ENCODE measurements around the gene OPA3. TPM values are rescaled to one million over a fixed set of nuclear protein-coding genes. Genes with fewer than 3 reads are reported as not detected.

Gene OPA3
- polyA plus RNA-seq, 1 donor (not counting 4 experiments of a cell fraction or from before 2014, with no cell fraction given): 11.9 TPM

- Histone ChIP-seq H3K4me2 (ENCODE audit: control insufficient read depth, extremely low read depth, insufficient read depth, low read depth, low read length) (no peak overlapping the region), H3K9me1 (ENCODE audit: control insufficient read depth, extremely low read depth, insufficient read depth, low read length) (no peaks in the 10 kb centered on the region), H2AFZ (ENCODE audit: control insufficient read depth, low read length) (no peak overlapping the region), H3K9me3 (ENCODE audit: control insufficient read depth, low read depth, low read length) (no peaks in the 10 kb centered on the region), H3K27ac (ENCODE audit: control insufficient read depth, insufficient read depth, low read length) (no peak overlapping the region), H3K27me3 (ENCODE audit: control insufficient read depth, extremely low read depth, insufficient read depth, low read length) (no peaks in the 10 kb centered on the region), H3K4me1 (ENCODE audit: control insufficient read depth, extremely low read depth, insufficient read depth, low read length) (no peaks in the 10 kb centered on the region), H3K9ac (ENCODE audit: control insufficient read depth, extremely low read depth, insufficient read depth, low read length) (no peak overlapping the region), H3K4me3 (ENCODE audit: control insufficient read depth in 2 of 3, extremely low read depth in 1 of 3, insufficient read depth in 2 of 3, low read depth in 1 of 3, low read length in 3 of 3) (no peak overlapping the region), H4K20me1 (ENCODE audit: control insufficient read depth, extremely low read depth, insufficient read depth, low read length) (no peaks in the 10 kb centered on the region), H3K79me2 (ENCODE audit: control insufficient read depth, insufficient read depth, low read length) (peaks cover 5% of the 10 kb centered on the region), H3K36me3 (ENCODE audit: control insufficient read depth in 2 of 2, extremely low read depth in 1 of 2, insufficient read depth in 2 of 2, low read length in 2 of 2) (peaks cover 2 to 7% of the 10 kb centered on the region in 2 experiments)
- DNase-seq (ENCODE audit: low read depth, low spot score) (no peak), FAIRE-seq (no peak)
- dilution Hi-C loops (cut with MboI; ENCODE audit: extremely low pct_ligation_motif_present, low sequenced_read_pairs): no loop called here
- TF ChIP-seq EZH2 (IDR thresholded peaks at IDR 0.05; ENCODE audit: low read length) (no peak), CTCF (optimal IDR thresholded peaks at IDR 0.05 in 1 of 3, IDR thresholded peaks at IDR 0.05 in 1 of 3, conservative IDR thresholded peaks at IDR 0.05 in 1 of 3; ENCODE audit: extremely low read depth in 1 of 3, insufficient read depth in 2 of 3, low read length in 3 of 3) (no peak)
Measured at GRCh38 chr19:45560686-45561085, 23.9 kb downstream of the OPA3 start.

- no peak for FAIRE-seq
Measured at GRCh38 chr19:45560038-45560437, 24.6 kb downstream of the OPA3 start.

More at GRCh38 chr19:45560038-45560437, 24.6 kb downstream of the OPA3 start:
- TF ChIP-seq CTCF (optimal IDR thresholded peaks at IDR 0.05 in 1 of 3, IDR thresholded peaks at IDR 0.05 in 1 of 3, conservative IDR thresholded peaks at IDR 0.05 in 1 of 3; ENCODE audit: extremely low read depth in 1 of 3, insufficient read depth in 2 of 3, low read length in 3 of 3) (no peak), EZH2 (IDR thresholded peaks at IDR 0.05; ENCODE audit: low read length) (no peak)
- Histone ChIP-seq H3K27me3 (ENCODE audit: control insufficient read depth, extremely low read depth, insufficient read depth, low read length) (no peaks in the 10 kb centered on the region), H3K4me1 (ENCODE audit: control insufficient read depth, extremely low read depth, insufficient read depth, low read length) (no peaks in the 10 kb centered on the region), H3K79me2 (ENCODE audit: control insufficient read depth, insufficient read depth, low read length) (peaks cover 5% of the 10 kb centered on the region), H3K9me3 (ENCODE audit: control insufficient read depth, low read depth, low read length) (no peaks in the 10 kb centered on the region), H3K9me1 (ENCODE audit: control insufficient read depth, extremely low read depth, insufficient read depth, low read length) (no peaks in the 10 kb centered on the region), H3K9ac (ENCODE audit: control insufficient read depth, extremely low read depth, insufficient read depth, low read length) (no peak overlapping the region), H3K4me2 (ENCODE audit: control insufficient read depth, extremely low read depth, insufficient read depth, low read depth, low read length) (no peak overlapping the region), H3K4me3 (ENCODE audit: control insufficient read depth in 2 of 3, extremely low read depth in 1 of 3, insufficient read depth in 2 of 3, low read depth in 1 of 3, low read length in 3 of 3) (no peak overlapping the region), H4K20me1 (ENCODE audit: control insufficient read depth, extremely low read depth, insufficient read depth, low read length) (no peaks in the 10 kb centered on the region), H2AFZ (ENCODE audit: control insufficient read depth, low read length) (no peak overlapping the region), H3K27ac (ENCODE audit: control insufficient read depth, insufficient read depth, low read length) (no peak overlapping the region), H3K36me3 (ENCODE audit: control insufficient read depth in 2 of 2, extremely low read depth in 1 of 2, insufficient read depth in 2 of 2, low read length in 2 of 2) (peaks cover 2 to 7% of the 10 kb centered on the region in 2 experiments)
- no peak for DNase-seq (ENCODE audit: low read depth, low spot score)
- dilution Hi-C loops (cut with MboI; ENCODE audit: extremely low pct_ligation_motif_present, low sequenced_read_pairs): no loop called here

Measured in keratinocyte (primary cell).